Measurements from ENCODE around the gene CCDC192. TPM values are rescaled to one million over a fixed set of nuclear protein-coding genes. Genes with fewer than 3 reads are reported as not detected.

The CCDC192 gene
- total and polyA plus RNA-seq, 2 experiments from 2014 or later, result 0.40 TPM; not detected in 1

DNA sequence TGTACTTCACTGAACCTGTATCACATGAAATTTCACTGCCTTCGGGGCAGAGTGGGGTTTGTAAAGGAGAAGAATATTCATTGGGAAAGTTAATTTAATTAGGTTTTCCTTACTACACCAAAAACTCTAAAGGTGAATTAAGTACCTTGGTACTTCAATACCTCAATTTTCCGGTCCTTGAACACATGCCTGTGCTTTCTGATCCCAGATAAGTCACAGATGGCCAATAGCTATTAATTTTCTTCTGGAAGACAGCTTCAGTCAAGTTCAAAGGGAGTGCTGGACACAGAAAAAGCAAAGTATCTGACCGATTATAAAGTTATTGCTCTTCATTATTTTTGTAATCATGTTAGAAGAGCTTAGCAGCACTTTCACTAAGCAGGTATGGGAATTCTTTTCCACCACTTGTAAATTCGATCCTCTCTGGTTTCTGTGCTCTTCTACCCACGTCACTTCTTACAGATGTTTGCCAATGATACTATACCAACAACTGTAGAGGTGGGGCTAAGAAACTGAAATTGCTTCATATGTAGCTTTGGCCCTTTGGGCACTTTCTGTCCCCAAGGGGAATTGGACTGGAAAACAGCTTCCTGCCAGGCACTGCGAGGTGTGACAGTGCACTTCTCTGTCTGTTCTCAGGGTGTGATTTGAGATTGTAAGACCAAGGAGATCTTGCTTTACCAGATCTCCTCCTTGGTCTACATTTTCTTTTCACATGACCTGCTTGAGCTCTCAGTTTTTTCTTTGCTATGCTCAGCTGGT is 164.0 kb downstream of the CCDC192 start:
- Histone ChIP-seq H3K9me2 (ENCODE audit: insufficient read depth) (no peaks in the 10 kb centered on the region), H3K4me2 (no peak overlapping the region), H3K4me3 (no peak overlapping the region), H2AFZ (no peak overlapping the region), H3K4me1 (ENCODE audit: insufficient read depth) (no peaks in the 10 kb centered on the region), H3K27me3 (ENCODE audit: insufficient read depth) (no peaks in the 10 kb centered on the region), H3K36me3 (ENCODE audit: insufficient read depth) (no peaks in the 10 kb centered on the region), H3K79me2 (replicated peaks; ENCODE audit: insufficient read depth) (no peaks in the 10 kb centered on the region), H3K27ac (ENCODE audit: low read depth) (no peak overlapping the region), H3F3A (replicated peaks; ENCODE audit: low read depth) (no peaks in the 10 kb centered on the region), H4K20me1 (replicated peaks; ENCODE audit: insufficient read depth) (no peaks in the 10 kb centered on the region; the same call in 1 of the 2 replicates)
- no peak for DNase-seq (ENCODE audit: low spot score)
- H3K9me3 Mint-ChIP-seq, result no peaks in the 10 kb centered on the region
- no peaks in the 10 kb centered on the region for H3K27me3 Mint-ChIP-seq (ENCODE audit: insufficient read depth, low read depth, poor library complexity)
- no peaks in the 10 kb centered on the region for H3K36me3 Mint-ChIP-seq (ENCODE audit: low read depth)
- H3K4me3 Mint-ChIP-seq, result no peak overlapping the region
- no peak overlapping the region for H3K27ac Mint-ChIP-seq
- no peaks in the 10 kb centered on the region for H3K4me1 Mint-ChIP-seq
- TF ChIP-seq POLR2AphosphoS5 (IDR thresholded peaks at IDR 0.05; ENCODE audit: low read depth) (no peak), NANOG (IDR thresholded peaks at IDR 0.05; ENCODE audit: borderline replicate concordance) (no peak), JUNB (IDR thresholded peaks at IDR 0.05; ENCODE audit: unreplicated experiment) (no peak), STAT1 (IDR thresholded peaks at IDR 0.05; ENCODE audit: unreplicated experiment) (no peak), ZNF331 (CRISPR knock-in tag; IDR thresholded peaks at IDR 0.05; ENCODE audit: low read depth) (no peak), ETS1 (IDR thresholded peaks at IDR 0.05) (no peak), ZNF114 (CRISPR knock-in tag; IDR thresholded peaks at IDR 0.05) (no peak), EZH2phosphoT487 (IDR thresholded peaks at IDR 0.05; ENCODE audit: unreplicated experiment) (no peak), CTCF (conservative IDR thresholded peaks at IDR 0.05; ENCODE audit: low read depth in 2 of 2) (no peak), EZH2 (IDR thresholded peaks at IDR 0.05; ENCODE audit: low read depth, unreplicated experiment) (no peak)
- TF ChIP-seq, protein P1, sequence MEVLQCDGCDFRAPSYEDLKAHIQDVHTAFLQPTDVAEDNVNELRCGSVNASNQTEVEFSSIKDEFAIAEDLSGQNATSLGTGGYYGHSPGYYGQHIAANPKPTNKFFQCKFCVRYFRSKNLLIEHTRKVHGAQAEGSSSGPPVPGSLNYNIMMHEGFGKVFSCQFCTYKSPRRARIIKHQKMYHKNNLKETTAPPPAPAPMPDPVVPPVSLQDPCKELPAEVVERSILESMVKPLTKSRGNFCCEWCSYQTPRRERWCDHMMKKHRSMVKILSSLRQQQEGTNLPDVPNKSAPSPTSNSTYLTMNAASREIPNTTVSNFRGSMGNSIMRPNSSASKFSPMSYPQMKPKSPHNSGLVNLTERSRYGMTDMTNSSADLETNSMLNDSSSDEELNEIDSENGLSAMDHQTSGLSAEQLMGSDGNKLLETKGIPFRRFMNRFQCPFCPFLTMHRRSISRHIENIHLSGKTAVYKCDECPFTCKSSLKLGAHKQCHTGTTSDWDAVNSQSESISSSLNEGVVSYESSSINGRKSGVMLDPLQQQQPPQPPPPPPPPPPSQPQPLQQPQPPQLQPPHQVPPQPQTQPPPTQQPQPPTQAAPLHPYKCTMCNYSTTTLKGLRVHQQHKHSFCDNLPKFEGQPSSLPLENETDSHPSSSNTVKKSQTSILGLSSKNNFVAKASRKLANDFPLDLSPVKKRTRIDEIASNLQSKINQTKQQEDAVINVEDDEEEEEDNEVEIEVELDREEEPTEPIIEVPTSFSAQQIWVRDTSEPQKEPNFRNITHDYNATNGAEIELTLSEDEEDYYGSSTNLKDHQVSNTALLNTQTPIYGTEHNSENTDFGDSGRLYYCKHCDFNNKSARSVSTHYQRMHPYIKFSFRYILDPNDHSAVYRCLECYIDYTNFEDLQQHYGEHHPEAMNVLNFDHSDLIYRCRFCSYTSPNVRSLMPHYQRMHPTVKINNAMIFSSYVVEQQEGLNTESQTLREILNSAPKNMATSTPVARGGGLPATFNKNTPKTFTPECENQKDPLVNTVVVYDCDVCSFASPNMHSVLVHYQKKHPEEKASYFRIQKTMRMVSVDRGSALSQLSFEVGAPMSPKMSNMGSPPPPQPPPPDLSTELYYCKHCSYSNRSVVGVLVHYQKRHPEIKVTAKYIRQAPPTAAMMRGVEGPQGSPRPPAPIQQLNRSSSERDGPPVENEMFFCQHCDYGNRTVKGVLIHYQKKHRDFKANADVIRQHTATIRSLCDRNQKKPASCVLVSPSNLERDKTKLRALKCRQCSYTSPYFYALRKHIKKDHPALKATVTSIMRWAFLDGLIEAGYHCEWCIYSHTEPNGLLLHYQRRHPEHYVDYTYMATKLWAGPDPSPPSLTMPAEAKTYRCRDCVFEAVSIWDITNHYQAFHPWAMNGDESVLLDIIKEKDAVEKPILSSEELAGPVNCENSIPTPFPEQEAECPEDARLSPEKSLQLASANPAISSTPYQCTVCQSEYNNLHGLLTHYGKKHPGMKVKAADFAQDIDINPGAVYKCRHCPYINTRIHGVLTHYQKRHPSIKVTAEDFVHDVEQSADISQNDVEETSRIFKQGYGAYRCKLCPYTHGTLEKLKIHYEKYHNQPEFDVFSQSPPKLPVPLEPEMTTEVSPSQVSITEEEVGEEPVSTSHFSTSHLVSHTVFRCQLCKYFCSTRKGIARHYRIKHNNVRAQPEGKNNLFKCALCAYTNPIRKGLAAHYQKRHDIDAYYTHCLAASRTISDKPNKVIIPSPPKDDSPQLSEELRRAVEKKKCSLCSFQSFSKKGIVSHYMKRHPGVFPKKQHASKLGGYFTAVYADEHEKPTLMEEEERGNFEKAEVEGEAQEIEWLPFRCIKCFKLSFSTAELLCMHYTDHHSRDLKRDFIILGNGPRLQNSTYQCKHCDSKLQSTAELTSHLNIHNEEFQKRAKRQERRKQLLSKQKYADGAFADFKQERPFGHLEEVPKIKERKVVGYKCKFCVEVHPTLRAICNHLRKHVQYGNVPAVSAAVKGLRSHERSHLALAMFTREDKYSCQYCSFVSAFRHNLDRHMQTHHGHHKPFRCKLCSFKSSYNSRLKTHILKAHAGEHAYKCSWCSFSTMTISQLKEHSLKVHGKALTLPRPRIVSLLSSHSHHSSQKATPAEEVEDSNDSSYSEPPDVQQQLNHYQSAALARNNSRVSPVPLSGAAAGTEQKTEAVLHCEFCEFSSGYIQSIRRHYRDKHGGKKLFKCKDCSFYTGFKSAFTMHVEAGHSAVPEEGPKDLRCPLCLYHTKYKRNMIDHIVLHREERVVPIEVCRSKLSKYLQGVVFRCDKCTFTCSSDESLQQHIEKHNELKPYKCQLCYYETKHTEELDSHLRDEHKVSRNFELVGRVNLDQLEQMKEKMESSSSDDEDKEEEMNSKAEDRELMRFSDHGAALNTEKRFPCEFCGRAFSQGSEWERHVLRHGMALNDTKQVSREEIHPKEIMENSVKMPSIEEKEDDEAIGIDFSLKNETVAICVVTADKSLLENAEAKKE (CRISPR knock-in tag; IDR thresholded peaks at IDR 0.05), result no peak
- ATAC-seq, result no peak
